ENCODE data around the gene PGM5.
"Not testable (repeated sequence)": the region's sequence is repeated elsewhere in the genome, so short reads cannot be mapped to it uniquely, and the experiment has no call there.

PGM5 gene

DNA sequence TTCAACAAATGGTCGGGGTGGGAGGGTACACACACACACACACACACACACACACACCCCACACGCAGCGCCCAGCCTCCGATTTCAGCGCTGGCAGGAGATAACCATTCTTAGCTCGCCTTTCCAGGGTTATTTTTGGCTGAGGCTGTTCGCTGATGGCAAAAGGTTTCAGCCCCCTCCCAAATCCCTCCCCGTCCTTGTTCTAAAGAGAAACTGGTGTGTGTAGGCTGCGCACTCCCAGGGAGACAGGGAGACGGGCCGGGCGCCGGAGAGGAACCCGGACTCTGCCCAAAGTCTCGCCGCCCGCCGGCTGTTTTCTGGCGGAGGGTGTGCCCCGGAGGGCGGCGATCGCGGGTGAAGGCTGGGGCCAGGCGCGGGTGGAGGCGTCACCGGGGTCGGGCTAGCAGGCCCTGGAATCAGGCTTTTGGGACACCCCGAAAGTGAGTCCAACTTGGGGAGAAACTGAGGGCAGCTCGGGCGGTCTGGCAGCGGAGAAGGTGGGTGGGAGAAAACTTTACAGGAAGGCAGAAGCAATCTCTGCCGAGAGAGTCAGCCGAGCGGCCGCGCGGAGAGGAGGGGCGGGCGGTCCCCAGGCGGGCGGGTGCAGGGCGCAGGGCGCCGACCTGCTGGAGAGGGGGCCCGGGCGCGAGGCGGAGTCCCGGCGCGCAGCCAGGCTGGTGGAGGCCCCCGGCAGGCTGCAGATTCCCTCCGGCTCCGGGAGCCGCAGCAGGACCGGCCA is at the start of gene PGM5:
PGM5 (plus strand) TSS at position 232 of the 739 bp plus-strand sequence. CDS start 517 bp downstream, outside the sequence.
- DNase-seq (ENCODE audit: low read depth in 2 of 2), result not testable (repeated sequence)

GRCh38 chr9:68307127-68307526 is 49.3 kb upstream of the PGM5 start:
- not testable (repeated sequence) for DNase-seq (ENCODE audit: low read depth in 2 of 2)

- DNase-seq (ENCODE audit: low read depth in 2 of 2), result not testable (repeated sequence)
These were observed 48.8 kb upstream of the PGM5 start for GRCh38 chr9:68307654-68308053.

GRCh38 chr9:68311208-68311607 is 45.2 kb upstream of the PGM5 start:
- DNase-seq (ENCODE audit: low read depth in 2 of 2), result not testable (repeated sequence)

GRCh38 chr9:68318209-68318608 is 38.2 kb upstream of the PGM5 start:
- DNase-seq (ENCODE audit: low read depth in 2 of 2), result not testable (repeated sequence)

GRCh38 chr9:68323749-68324148 is 32.7 kb upstream of the PGM5 start:
- DNase-seq (ENCODE audit: low read depth in 2 of 2), result not testable (repeated sequence)

- DNase-seq (ENCODE audit: low read depth in 2 of 2), result not testable (repeated sequence)
These were observed 31.9 kb upstream of the PGM5 start for GRCh38 chr9:68324518-68324917.

GRCh38 chr9:68329106-68329505 is 27.3 kb upstream of the PGM5 start:
- DNase-seq (ENCODE audit: low read depth in 2 of 2), result not testable (repeated sequence)

DNA sequence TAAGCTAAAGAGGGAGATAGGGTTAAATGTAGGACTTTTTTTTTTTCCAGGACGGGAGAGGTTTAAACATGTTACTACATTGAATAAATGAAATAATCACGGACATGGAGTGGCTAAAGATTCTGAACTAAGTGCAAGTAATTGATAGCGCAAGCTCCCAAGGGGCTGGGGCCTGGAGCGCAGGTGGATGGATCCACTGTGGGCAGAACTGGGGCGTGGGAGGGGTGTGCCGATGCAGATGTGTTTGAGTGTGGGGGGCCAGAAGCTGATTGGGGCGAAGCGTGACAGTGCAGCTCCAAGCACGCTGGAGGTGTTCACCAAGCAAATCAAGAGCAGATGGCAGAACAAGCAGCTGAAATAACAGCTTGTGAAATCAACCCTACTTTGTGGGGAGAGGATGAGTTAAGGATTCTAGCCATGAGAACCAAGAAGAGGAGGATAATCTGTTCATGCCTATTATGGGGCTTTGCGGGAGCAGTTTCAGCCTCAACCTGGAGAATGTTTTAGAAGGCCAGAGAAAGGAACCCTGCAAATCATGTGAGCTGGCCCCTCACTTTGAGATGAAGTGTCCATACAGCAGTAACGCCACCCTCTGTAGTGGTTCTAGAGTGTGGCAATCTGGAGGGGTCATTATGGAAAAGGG is 25.8 kb upstream of the PGM5 start:
- not testable (repeated sequence) for DNase-seq (ENCODE audit: low read depth in 2 of 2)

- DNase-seq (ENCODE audit: low read depth in 2 of 2), result not testable (repeated sequence)
These were observed 24.3 kb upstream of the PGM5 start for GRCh38 chr9:68332122-68332521.

- DNase-seq (ENCODE audit: low read depth in 2 of 2), result not testable (repeated sequence)
These were observed 20.5 kb upstream of the PGM5 start for GRCh38 chr9:68335935-68336334.

DNA sequence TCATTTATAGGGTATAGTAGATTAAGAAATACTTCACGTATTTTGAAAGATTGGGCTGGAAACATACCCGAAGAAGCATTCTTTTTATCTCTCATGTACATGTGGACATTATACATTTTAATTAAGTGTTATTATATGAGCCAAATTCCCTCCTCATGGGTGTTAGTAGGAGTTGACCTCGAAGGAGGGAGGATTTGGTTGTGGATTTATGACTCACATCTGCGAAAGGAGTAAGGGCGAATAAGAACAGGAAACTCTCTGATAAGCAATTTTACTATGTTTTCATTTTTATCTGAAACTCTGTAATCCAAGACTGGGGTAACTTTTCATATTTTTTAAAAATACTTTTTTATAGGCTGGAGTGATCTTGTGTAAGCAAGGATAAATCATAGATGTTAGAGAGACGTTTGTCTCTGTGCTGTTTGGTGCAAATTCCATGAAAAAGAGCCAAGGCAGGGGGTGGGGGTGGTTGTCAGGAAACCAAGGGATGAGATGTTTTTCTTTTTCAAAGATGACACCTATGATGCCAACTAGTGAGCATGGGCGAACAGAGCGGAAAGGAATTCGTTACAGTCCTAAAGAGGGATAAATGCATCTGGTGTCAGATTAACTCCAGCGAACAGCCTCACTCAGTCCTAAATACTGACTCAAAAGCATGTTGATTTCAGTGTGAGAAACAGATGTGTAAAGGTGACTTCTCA is 19.6 kb upstream of the PGM5 start:
- not testable (repeated sequence) for DNase-seq (ENCODE audit: low read depth in 2 of 2)

DNA sequence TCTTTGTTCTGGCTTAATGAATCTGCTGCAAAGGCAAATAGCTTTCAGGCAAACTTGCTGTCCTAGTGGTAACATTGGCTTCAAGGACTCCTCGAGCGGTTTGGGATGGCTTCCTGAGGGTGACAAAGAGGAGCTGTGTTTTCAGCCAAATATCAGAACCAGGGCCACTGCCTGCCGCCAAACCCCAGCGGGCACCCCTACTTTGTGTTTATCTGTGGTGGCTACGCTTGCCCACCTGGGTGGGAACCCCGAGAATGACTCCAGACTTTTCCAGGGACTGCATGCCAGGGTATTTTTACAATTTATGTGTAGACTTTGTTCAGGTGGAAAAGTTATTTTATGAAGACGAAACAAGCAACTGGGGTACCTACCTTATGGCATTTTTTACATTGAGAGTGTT is 18.4 kb upstream of the PGM5 start:
- DNase-seq (ENCODE audit: low read depth in 2 of 2), result not testable (repeated sequence)

GRCh38 chr9:68342265-68343025 is 14.0 kb upstream of the PGM5 start:
- DNase-seq (ENCODE audit: low read depth in 2 of 2), result not testable (repeated sequence)

- not testable (repeated sequence) for DNase-seq (ENCODE audit: low read depth in 2 of 2)
These were observed 13.2 kb upstream of the PGM5 start for GRCh38 chr9:68343242-68343641.

- not testable (repeated sequence) for DNase-seq (ENCODE audit: low read depth in 2 of 2)
These were observed 12.4 kb upstream of the PGM5 start for GRCh38 chr9:68343992-68344391.

GRCh38 chr9:68351689-68352088 is 4.7 kb upstream of the PGM5 start:
- DNase-seq (ENCODE audit: low read depth in 2 of 2), result not testable (repeated sequence)

DNA sequence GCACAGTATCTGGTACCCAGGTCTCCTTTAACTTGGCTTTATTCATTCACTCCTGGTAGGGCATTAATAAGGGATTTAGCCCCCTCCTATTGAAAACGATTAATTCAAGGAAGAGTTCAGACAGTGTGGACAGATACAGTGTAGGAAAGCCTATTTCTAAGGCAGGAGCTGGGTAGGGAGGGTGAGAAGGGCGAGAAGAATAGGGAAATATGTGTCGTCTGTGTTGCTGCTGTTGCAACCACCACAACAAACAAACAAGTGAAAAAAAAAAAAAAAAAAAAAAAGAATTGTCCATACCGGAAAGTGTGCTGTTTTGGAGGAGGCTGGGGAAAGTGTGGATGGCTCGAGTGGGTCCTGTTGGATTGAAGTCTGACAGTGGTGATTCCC is 425 bp upstream of the PGM5 start:
- not testable (repeated sequence) for DNase-seq (ENCODE audit: low read depth in 2 of 2)

DNA sequence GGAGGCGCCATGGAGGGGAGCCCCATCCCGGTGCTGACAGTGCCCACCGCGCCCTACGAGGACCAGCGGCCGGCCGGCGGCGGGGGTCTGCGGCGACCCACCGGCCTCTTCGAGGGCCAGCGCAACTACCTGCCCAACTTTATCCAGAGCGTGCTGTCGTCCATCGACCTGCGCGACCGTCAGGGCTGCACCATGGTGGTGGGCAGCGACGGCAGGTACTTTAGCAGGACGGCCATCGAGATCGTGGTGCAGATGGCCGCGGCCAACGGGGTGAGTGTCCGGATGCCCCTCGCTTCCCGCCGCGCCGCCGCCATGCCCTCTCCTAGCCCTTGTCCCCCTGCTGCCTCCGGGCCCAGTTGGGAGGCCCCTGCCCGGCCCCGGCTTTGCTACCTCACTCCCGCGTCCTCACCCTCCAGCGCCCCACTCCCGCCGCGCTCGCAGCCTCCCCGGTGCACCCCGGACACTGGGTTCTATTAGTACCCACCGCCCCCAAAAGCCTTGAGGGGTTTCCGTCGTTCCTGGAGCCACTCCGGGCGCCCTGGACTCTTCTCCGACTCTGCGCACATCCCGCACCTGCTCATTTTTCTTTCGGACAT is 806 bp downstream of the PGM5 start:
- DNase-seq (ENCODE audit: low read depth in 2 of 2), result not testable (repeated sequence)

DNA sequence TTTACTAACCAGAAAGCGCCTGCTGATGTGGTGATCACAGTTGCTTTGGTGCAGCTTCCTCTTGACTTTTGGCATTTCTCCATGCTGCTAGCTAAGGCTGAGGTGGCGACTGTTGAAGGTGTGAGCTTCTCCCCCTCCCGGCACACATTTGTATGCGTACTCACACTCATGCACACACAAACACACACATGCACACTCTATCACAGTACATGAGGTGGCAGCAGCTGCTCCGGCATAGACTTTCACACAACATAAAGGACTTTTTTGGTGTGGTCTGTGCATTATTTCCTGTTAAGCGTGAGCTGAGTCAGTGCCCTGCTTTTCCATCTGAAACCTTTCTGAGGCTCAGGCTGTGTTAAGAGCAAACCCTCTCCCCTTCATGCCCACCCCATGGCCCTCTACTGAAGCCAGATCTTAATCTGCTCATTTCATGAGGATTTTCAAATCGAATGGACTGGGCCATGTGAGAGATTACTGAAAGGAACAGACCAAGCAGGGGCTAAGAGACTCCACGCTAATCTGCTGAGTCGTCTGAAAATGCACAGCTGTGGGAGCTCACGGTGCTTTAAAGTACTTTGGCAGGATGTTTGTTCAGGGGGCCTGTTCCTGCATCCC is 10.6 kb downstream of the PGM5 start:
- DNase-seq (ENCODE audit: low read depth in 2 of 2), result not testable (repeated sequence)

DNA sequence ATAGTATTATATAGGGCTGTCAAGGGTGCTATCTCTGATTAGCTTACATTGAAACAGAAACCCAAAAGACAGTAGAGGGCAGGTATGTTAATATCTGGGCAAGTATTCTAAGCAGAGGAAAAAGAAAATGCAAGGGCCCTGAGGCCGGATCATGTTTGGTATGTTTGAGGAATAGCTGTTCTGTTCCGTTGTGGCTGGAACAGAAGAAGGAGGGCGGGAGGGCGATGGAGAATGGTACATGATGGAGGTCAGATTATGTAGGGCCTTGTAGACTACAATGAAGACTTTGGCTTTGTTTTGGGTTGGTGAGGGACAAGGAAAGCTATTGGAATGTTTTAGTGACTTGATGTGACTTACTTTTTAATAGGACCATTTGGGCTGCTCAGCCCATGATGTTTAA is 19.4 kb downstream of the PGM5 start:
- not testable (repeated sequence) for DNase-seq (ENCODE audit: low read depth in 2 of 2)
